Measurements from ENCODE around the gene SPAM1.

- TF ChIP-seq, protein P1, sequence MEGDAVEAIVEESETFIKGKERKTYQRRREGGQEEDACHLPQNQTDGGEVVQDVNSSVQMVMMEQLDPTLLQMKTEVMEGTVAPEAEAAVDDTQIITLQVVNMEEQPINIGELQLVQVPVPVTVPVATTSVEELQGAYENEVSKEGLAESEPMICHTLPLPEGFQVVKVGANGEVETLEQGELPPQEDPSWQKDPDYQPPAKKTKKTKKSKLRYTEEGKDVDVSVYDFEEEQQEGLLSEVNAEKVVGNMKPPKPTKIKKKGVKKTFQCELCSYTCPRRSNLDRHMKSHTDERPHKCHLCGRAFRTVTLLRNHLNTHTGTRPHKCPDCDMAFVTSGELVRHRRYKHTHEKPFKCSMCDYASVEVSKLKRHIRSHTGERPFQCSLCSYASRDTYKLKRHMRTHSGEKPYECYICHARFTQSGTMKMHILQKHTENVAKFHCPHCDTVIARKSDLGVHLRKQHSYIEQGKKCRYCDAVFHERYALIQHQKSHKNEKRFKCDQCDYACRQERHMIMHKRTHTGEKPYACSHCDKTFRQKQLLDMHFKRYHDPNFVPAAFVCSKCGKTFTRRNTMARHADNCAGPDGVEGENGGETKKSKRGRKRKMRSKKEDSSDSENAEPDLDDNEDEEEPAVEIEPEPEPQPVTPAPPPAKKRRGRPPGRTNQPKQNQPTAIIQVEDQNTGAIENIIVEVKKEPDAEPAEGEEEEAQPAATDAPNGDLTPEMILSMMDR (IDR thresholded peaks at IDR 0.05; ENCODE audit: low read depth, low read length, poor library complexity, severe bottlenecking): no peak
- no peak for TF ChIP-seq EZH2phosphoT487 (IDR thresholded peaks at IDR 0.05; ENCODE audit: borderline replicate concordance, low read length)
These were observed 45.4 kb upstream of the SPAM1 start for GRCh38 chr7:123879628-123880027.
